ENCODE data around the gene TLE4. TPM values are rescaled to one million over a fixed set of nuclear protein-coding genes. Genes with fewer than 3 reads are reported as not detected.

The TLE4 gene
- total RNA-seq, 4 donors from 2014 or later = 30.1 to 52.5 (median 38.1) TPM

- peaks cover 0 to 76% (median 6%) of the 10 kb centered on the region in 3 donors for H3K4me1 ChIP-seq
- WGBS, 2 donors = 90 to 100% methylated on average over 2 of the region's 2 CpGs
- no peaks in the 10 kb centered on the region for H3K9me3 ChIP-seq
- no peak for DNase-seq
- no peak overlapping the region for H3K27ac ChIP-seq
- intact Hi-C loops (cut with DNase I) = no loop called here
- TF ChIP-seq CTCF (IDR thresholded peaks at IDR 0.05) (no peak), POLR2A (IDR thresholded peaks at IDR 0.05) (no peak)
- no peaks in the 10 kb centered on the region for H3K27me3 ChIP-seq
- H3K36me3 ChIP-seq = peaks cover 0 to 29% (median 0%) of the 10 kb centered on the region in 3 donors
- no peak overlapping the region for H3K4me3 ChIP-seq
These were observed 7.9 kb downstream of the TLE4 start for GRCh38 chr9:79579624-79580023.

GRCh38 chr9:79580055-79580454 is 8.3 kb downstream of the TLE4 start:
- Histone ChIP-seq H3K4me3 (no peak overlapping the region), H3K9me3 (no peaks in the 10 kb centered on the region), H3K27me3 (no peaks in the 10 kb centered on the region), H3K27ac (no peak overlapping the region), H3K36me3 (peaks cover 0 to 29% (median 0%) of the 10 kb centered on the region in 3 donors), H3K4me1 (peaks cover 0 to 75% (median 6%) of the 10 kb centered on the region in 3 donors)
- DNase-seq = no peak
- no peak for TF ChIP-seq CTCF (IDR thresholded peaks at IDR 0.05)
- TF ChIP-seq POLR2A (IDR thresholded peaks at IDR 0.05) = no peak
- WGBS, 2 donors = 92 to 94% methylated on average over 7 of the region's 7 CpGs
- intact Hi-C loops (cut with DNase I) = no loop called here

DNA sequence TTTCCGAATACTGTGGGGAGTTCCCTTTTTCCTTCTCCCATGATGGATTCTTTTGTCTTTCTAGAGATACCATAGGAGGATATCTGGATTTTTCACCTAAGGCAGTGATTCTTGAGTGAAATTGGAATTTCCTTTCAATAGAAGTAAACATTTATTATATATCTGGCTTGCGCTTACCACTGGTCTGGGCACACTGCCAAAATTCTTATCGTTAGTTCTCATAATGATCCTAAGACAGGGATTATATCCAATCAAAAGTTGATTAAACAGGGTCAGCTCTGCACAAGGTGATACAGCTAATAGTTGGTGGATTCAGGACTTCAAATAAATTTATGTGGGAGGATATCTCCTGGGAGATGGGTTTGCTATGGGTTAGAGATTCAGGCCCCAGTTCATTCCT is 9.6 kb downstream of the TLE4 start:
- peaks cover 0 to 29% (median 0%) of the 10 kb centered on the region in 3 donors for H3K36me3 ChIP-seq
- H3K4me3 ChIP-seq = no peak overlapping the region
- no peak overlapping the region for H3K27ac ChIP-seq
- H3K9me3 ChIP-seq = no peaks in the 10 kb centered on the region
- intact Hi-C loops (cut with DNase I) = no loop called here
- 27 to 61% methylated on average over 3 of the region's 3 CpGs for WGBS, 2 donors
- no peaks in the 10 kb centered on the region for H3K27me3 ChIP-seq
- no peak for TF ChIP-seq POLR2A (IDR thresholded peaks at IDR 0.05)
- no peak for TF ChIP-seq CTCF (IDR thresholded peaks at IDR 0.05)
- peaks cover 0 to 62% (median 6%) of the 10 kb centered on the region in 3 donors for H3K4me1 ChIP-seq
- no peak for DNase-seq

DNA sequence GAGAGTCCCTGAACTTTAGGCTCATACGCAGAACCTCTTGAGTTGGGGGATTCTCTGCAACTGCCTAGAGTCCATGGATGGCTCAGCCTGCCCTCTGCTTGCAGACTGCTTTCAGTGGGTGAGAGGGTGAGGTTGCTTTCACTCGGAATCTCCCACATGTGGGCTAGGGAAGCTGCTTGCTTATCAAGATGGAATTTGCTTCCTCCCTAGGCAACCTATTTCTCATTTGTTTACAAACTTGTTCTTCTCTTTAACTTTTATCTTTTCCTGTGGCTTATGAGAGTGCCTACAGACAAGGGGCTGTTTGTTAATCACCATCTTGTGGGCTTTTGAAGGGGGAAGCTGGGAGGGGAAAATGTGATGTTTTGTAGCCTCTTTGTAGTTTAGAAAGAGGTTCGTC is 10.0 kb downstream of the TLE4 start:
- Histone ChIP-seq H3K36me3 (peaks cover 0 to 29% (median 0%) of the 10 kb centered on the region in 3 donors), H3K27ac (no peak overlapping the region), H3K27me3 (no peaks in the 10 kb centered on the region), H3K4me3 (no peak overlapping the region), H3K4me1 (peaks cover 0 to 58% (median 6%) of the 10 kb centered on the region in 3 donors), H3K9me3 (no peaks in the 10 kb centered on the region)
- TF ChIP-seq POLR2A (IDR thresholded peaks at IDR 0.05) (no peak), CTCF (IDR thresholded peaks at IDR 0.05) (no peak)
- intact Hi-C loops (cut with DNase I) = no loop called here
- no peak for DNase-seq
- WGBS, 2 donors = 42 to 63% methylated on average over 3 of the region's 3 CpGs

- Histone ChIP-seq H3K36me3 (peaks cover 0 to 47% (median 0%) of the 10 kb centered on the region in 3 donors), H3K27ac (peak overlapping the region in 1 of 4 donors; percentile 7), H3K4me3 (no peak overlapping the region), H3K4me1 (peaks cover 0 to 44% (median 6%) of the 10 kb centered on the region in 3 donors), H3K9me3 (no peaks in the 10 kb centered on the region), H3K27me3 (no peaks in the 10 kb centered on the region)
- no peak for DNase-seq
- intact Hi-C loops (cut with DNase I) = no loop called here
- no peak for TF ChIP-seq POLR2A (IDR thresholded peaks at IDR 0.05)
- TF ChIP-seq CTCF (IDR thresholded peaks at IDR 0.05) = no peak
- WGBS, 2 donors = 66 to 87% methylated on average over 9 to 10 of the region's 10 CpGs
These were observed 12.3 kb downstream of the TLE4 start for GRCh38 chr9:79583952-79584654.

Measured in esophagus squamous epithelium (tissue), 5 donors.